GM21619 (cell line): ENCODE results near the gene IFT122.
"Not testable (repeated sequence)": the region's sequence is repeated elsewhere in the genome, so short reads cannot be mapped to it uniquely, and the experiment has no call there.

Source experiments
- ATAC-seq: cut with Tn5 transposase; IDR thresholded peaks from one replicate; pipeline ENCODE4 v1.9.1; 2021; ENCODE audit not compliant: unreplicated experiment

The IFT122 gene

DNA sequence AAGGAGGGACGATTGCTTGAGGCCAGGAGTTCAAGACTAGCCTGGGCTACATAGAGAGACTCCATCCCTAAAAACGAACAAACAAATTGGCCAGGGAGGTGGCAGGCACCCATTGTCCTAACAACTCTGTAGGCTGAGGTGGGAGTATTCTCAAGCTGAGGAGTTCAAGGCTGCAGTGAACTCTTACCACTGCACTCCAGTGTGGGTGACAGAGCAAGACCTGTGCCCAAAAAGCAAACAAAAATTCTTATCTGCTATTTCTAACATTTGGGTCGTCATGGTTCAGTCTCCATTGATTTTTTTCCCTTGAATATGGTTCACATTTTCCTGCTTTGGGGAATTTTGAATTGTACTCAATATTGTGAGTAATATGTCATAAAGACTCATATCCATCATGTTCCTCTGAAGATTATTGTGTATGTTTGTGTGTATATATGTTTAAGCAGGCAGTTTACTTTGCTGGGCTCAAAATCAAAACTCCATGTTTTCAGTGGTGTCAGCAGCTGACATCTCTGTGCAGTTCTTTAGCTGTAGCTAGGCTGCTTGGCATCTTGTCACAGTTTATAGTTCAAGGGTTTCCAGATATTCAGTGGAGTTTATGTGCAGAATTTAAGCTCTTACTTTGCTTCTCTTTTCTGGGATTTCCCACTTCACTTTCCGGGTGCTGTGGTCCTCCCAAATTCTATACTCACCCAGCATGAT lies 33.2 kb downstream of the IFT122 start:
- no peak for ATAC-seq

DNA sequence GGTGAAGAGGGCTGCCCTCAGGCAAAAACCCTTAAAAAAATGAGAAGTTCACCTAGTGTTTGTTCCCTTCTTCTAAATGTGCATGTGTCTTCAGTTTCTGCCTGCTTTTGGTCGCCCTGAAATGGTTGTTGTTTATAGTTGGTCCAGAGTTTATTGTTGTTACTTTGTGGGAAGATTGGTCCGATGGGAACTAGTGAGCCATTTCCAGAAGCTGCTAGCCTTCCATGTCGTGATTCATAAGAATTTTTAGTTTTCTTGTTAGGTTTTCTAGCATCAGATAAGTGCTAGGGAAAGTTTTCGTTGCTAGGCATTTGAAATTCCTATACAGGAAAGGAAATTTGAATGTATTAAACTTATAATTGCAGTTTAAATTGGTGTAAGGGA lies 33.7 kb downstream of the IFT122 start:
- ATAC-seq, result no peak

DNA sequence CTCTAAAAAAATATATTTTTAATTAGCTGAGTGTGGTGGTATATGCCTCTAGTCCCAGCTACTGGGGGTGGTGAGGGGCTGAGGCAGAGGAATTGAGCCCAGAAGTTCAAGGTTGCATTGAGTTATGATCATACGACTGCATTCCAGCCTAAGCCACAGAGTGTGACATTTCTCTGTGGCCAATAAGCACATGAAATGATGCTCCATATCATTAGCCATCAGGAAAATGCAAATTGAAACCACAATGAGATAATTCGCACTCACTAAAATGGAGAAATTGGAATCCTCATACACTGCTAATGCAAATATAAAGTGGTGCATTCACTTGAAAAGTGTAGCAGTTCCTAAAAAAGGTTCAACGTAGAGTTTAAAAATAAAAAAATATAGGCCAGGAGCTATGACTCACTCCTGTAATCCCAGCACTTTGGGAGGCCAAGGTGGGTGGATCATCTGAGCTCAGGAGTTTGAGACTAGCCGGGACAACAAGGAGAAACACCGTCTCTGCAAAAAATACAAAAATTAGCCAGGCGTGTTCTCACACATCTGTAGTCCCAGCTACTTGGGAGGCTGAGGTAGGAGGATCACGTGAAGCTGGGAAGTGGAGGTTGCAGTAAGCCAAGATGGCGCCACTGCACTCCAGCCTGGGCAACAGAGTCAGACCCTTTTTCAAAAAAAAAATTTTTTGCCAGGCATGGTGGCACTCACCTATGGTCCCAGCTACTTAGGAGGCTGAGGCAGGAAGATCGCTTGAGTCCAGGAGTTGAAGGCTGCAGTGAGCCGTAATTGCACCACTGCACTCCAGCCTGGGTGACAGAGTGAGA lies 35.2 kb downstream of the IFT122 start:
- ATAC-seq, result no peak

DNA sequence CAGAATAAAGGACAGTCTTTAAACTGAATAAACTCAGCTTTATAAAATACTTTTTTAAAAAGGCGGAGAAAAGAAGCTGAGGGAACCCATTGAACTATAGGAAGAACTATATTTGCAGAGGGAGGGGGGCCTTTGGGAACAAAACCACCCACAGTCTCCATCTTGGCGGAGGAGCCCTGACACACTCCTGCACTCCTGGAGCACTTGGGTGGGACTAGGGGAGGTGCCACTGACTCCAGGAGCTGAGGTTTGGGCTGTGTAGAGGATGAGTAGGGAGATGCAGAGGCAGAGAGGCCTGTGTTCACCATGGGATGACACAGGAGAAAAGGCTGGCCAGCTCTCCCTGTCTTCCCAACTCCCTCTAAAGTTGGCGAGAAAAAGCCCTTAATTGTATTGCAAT lies 35.8 kb downstream of the IFT122 start:
- ATAC-seq, result no peak

DNA sequence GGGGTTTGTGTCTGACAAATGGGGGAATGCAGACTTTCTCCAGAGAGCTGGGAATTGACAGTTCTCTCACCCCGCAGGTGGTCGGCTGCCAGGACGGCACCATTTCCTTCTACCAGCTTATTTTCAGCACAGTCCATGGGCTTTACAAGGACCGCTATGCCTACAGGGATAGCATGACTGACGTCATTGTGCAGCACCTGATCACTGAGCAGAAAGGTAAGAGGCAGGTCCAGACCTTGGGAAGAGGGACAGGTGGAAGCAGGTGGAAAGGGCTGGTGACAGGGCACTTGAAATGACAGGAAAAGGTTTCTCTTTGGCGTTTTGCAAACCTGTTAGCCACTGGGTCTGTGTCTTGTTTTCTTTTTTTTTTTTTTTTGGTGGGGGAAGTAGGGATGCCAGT lies 36.6 kb downstream of the IFT122 start:
- no peak for ATAC-seq

DNA sequence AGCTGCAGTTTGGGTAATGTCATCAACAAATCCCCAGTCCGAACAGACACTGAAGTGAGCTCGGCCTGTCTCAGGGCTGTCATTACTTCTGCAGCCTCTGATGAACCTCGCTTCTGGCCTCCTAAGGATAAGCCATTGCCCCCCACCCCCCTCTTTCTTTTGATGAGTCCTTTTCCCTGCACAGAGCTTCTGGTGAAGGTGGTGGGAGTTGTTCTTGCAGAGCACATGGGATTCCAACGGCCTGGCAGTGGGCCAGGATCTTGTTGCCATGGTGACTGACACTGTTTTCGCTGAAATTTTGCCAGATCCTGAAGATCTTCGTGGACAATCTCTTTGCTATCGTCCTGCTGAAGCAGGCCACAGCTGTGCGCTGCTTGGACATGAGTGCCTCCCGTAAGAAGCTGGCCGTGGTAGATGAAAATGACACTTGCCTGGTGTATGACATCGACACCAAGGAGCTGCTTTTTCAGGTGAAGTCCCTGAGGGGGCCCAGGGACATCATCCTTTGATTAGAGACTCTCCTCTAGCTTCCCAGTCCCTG lies 41.3 kb downstream of the IFT122 start:
- not testable (repeated sequence) for ATAC-seq

DNA sequence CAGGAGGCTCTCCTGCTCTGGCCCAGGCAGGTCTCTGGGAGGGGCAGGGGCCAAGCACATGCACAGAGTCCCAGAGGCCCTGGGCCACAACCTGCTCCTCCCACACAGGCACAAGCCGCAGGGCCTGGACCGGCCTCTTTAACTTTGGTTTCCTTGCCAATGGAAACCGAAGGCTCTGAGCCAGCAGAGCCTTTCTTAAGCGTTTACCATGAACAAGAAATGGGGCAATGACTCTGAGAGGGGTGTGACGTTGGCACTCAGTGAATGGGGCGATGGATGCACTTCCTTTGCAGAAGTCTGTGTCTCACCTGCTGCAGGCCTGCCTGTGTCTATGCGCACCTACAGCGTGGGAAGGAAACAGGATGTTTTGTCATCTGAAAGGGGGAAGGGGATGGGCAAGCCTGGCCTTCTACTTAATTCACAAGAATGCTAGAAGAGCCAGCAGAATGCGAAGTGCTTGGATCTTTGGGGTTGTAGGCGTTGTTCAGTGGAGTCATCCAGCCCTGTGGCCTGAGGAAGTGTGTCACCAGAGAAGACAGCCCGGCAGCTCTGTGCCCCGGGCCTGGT lies 41.8 kb downstream of the IFT122 start:
- ATAC-seq, result no peak

DNA sequence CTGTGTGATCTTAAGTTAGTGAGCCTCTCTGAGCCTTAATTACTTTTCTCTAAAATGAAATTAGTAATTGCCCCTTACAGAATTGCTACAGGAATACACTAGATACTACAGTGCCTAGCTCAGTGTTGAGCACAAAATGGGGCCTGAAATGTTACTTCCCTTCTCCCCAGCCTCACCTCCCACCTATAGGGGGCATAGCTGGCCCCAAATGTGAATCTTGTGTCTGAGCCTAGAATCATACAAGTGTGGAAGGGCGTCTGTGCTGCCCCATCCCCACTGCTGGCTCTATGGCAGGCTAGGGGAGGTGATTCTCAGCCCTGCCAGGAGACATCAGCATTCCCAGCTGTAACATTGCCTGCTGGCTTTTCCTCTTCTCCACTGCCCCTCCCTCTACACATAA lies 42.7 kb downstream of the IFT122 start:
- no peak for ATAC-seq

DNA sequence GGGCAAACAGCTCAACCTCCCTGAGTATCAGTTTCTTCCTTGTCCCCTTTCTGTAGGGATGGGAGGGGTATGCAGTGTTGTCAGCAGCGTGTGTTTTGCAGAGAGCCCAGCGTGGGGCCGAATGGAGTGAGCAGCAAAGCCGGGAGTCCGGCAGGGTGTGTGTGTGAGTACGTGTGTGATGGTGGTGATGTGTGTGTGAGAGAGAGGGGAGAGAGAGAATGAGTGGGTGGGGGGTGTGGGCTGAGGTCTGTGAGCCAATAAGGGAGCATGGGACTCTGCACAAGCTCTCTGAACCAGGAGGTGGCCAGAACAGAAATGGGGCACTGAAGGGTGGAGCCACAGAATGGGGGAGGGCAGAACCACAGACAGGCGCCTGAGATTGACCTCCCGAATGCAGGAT lies 43.8 kb downstream of the IFT122 start:
- ATAC-seq, result no peak

DNA sequence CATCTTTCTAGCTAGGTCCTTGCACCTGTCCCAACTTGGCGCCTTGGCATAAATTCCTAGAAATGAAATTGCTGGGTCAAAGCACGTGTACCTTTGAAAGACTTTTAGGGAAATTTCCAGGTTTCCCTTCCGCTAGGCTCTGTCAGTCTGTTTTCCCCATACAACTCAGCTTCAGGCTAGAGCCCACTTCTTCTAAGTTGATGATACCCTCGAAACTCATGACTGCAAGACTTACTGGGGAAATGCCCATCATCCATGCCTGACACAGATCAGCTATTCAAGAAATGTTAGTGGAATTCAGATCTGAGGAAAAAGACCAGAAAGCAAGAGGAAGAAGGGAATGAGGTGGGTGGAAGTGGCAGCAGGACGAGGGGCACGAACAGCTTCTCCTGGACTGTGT lies 45.1 kb downstream of the IFT122 start:
- not testable (repeated sequence) for ATAC-seq

DNA sequence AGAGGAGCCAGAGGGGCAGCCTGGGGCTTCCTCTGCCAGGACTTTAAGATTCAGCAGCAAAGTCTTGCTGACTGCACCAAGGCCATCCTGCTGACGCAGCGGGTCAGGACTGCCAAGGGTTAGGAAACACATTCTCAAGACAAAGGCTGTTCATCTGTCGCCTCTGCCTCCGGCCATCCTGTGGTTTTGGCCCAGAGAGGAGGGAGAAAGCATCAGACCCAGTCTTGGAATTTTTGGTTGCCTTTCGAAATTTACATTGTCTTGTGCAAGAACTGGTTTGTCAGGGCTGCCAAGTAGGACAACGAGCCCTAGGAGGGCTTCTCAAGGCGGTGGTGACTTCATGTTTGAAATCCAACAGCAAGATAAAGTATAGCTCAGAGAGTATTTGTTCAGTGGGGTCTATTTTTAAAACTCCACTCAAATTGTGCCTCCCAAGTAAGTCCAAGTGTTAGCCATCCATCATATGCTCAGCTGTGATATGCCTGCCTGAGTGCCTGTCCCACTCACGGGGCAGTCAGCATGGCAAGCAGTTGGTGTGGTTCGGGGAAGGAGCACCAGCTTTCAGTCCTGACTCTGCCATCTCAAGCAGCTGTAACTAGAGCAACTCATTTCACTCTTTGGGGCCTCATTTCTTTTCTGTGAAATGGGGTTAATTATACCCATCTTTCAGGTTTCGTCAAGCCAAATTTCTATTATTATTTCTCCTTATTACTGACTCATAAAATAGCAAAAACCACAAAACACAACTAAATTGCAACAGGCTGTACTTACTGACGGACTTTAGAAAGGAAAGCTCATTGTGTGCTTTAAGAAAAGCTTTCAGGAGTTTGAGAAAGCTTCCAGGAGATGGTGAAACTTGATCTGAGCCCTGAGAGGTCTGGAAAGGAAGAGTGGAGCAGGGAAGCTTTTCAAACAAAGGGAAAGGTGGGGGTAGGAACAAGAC lies 46.0 kb downstream of the IFT122 start:
- no peak for ATAC-seq

DNA sequence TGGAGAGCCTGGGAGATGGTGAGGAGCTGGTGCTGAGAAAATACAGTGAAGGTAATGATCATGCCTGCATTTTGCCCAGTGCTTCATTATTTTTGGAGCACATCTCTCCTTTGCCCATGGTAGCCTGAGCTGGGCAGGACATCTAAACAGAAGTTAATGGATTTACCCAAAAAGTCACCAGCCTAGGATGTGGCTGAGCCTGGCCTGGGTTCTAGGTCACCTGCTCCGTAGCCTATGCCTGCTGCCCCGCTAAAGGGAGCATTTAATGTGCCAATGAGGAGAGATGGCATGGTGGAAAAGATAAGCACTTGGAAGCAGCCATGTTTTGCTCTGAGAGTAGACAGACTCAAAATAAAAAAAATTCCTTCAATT lies 46.6 kb downstream of the IFT122 start:
- no peak for ATAC-seq

DNA sequence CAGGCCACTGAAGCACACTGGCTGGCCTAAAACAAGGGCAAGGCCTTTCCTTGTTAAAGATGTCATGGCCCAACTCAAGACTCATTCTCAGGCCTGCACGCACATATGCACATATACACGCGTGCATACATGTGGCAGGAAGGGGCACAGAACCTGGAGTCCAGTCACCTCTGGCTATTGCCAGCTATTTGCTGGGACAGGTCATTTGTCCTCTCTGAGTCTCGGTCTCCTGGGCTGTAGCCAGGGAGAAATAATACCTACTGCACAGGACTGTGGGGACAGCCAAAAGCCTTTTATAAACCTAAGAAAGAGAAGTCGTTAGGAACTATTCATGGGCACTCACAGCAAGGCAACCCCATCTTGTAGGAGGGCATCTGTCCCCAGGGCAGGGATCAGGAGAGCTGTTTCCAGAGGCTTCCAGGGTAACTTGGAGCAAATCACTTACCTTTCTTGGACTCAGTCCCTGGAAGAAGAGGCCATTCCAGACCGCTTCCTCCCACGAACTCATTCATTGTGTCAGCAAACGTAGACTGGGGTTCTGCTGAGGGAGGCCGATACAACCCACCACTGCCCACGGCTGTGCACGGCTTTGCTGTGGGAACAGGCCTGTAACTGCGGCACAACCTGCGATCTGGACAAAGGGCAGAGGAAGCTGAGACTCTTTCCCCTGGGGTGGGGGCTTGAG lies 47.3 kb downstream of the IFT122 start:
- ATAC-seq, result no peak

DNA sequence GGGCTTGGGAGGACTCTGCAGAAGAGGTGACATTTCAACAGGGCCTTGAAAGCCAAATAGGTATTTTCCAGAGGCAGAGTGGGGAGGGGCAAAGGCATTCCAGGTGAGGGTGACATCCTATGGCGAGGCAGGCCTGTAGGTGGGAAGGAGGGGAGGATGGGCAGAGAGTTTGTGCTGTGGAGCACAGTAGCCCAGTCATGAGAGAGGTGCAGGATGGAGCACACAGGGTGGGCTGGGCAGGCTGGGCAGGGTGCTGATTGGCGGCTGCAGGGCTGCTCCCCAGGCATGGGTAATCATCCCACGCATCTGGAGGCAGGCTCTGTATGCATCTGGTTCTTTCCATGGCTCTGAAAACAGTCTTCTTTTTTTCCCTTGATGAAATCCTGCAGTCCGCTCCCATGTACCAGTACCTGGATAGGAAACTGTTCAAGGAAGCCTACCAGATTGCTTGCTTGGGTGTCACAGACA lies 47.9 kb downstream of the IFT122 start:
- not testable (repeated sequence) for ATAC-seq

DNA sequence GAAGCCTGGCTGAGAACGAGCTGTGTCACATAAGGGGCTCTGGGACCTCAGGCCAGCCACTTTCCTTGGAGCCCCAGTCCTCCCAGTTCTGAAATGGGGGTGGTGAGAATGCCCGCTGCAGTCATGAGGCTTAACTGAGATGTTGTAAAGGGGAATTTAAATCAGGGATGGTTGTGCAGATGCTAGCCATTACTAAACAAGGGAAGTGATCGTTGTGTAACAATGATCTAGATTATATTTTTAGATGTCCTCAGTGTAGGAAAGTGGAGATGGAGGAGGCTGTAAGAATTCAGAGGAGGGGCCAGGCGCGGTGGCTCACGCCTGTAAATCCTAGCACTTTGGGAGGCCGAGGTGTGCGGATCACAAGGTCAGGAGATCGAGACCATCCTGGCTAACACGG lies 49.2 kb downstream of the IFT122 start:
- not testable (repeated sequence) for ATAC-seq

DNA sequence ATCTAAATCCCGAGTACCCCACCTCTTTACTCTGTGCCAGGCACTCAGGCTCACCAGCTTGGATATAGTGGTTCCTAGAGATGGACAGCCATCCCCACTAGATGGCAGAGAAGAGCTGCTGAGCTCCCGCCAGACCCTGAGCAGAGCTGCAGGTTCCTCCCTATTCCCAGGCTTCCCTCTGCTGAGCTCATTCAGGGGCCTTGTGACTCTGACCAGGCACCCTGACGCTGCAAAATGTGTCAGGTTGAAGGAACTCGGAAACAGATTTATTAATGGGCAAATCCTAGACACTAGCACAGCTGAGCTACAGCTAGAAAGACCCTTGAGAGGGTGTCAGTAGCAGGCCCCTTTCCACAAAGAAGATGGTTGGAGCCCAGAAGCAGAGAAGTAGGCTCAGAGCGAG lies 50.2 kb downstream of the IFT122 start:
- ATAC-seq, result peak; percentile 81

DNA sequence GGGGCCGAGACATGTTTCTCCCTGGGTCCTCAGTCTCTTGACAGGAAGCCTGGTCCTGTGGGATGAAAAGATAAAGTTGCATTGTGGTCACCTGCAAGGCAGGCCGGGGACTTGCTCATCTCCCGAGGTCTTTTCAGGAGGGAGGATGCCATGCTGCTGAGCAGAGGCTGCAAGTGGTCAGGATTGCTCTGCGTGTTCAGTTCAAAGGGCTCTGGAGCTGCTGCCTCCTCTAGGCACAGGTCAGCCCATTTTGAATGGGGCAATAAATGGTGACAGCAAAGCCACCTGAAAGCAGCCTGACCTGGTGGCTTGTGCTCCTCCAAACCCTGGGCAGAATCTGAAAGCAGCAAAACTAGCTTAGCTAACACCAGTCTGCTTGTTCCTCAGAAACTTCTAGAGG lies 51.1 kb downstream of the IFT122 start:
- not testable (repeated sequence) for ATAC-seq

DNA sequence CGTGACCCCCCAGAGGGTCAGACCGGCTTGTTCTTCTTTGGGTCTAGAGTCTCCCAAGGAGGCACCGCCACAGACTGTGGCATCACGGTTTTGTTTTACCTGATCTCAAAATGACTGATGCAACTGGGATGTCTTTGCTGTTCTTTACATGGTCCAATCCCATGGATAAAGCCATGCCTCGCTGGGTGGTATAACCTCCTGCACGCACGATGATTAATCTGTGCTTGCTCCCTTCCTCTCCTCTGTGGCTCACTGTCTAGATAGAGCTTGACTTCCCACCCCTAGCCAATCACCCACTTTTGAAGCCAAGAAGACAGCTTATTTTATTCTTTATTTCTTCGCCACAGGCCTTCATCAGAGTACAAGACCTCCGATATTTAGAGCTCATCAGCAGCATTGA lies 51.8 kb downstream of the IFT122 start:
- ATAC-seq, result no peak

DNA sequence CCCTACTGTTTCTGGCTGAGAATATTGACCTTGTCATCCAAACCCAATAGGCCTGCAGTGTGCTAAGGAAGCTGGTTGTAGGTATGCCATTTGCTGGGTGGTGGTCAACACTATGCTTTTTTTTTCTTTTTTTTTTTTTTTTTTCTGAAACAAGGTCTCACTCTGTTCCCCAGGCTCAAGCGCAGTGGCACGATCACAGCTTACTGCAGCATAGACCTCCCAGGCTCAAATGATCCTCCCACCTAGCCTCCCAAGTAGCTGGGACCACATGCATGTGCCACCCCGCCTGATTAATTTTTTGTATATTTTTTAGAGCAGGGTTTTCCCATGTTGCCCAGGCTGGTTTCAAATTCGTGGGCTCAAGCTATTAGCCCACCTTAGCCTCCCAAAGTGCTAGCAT lies 52.7 kb downstream of the IFT122 start:
- ATAC-seq, result no peak

DNA sequence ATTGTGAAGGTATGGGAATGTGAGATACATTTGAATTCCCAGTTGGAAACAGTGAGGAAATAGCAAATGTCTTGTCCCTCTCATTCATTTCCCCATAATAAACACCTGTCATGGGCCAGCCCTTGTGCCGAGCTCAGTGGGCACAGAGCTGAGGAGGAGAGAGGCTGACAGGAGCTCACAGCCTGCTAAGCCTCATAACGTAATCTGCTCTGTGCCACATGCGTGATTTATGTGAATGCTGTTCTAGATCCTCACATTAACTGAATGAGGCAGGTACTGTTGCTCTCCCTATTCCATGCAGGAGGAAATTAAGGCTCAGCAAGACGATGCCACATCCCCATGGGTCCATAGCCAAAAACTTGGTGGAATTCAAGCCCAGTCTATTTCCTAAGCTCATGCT lies 53.2 kb downstream of the IFT122 start:
- no peak for ATAC-seq
